Keratinocyte (primary cell): ENCODE results near the gene WDR82. TPM values are rescaled to one million over a fixed set of nuclear protein-coding genes. Genes with fewer than 3 reads are reported as not detected.

Experiments
- DNase-seq: peaks from one replicate; pipeline ENCODE4 v3.0.0-alpha.2; 2011; ENCODE audit warnings: low read depth, missing footprints, low spot score
- FAIRE-seq: peaks from 2 replicates; lab custom pipeline; 2011; peaks lifted over from hg19 to GRCh38; lab: Jason Lieb, UNC
- H2AFZ ChIP-seq: 2 replicates; pipeline ENCODE4 v1.6.0; 2012; ENCODE audit warnings: low read length, control low read depth, inconsistent platforms; ENCODE audit not compliant: control insufficient read depth
- H3K27ac ChIP-seq: 2 replicates; pipeline ENCODE4 v1.5.1; 2011; ENCODE audit warnings: low read length; ENCODE audit not compliant: control insufficient read depth, insufficient read depth
- H3K27me3 ChIP-seq: 3 replicates; pipeline ENCODE4 v1.6.0; 2011; ENCODE audit warnings: low read length; ENCODE audit not compliant: control insufficient read depth, insufficient read depth; ENCODE audit errors: extremely low read depth
- H3K36me3 ChIP-seq, 2 experiments: 2 replicates in 1 of 2; 3 replicates in 1 of 2; pipeline ENCODE4 v1.5.1; 2011; ENCODE audit warnings: low read length in 2 of 2, mild to moderate bottlenecking in 1 of 2; ENCODE audit not compliant: control insufficient read depth in 2 of 2, insufficient read depth in 2 of 2; ENCODE audit errors: extremely low read depth in 1 of 2
- H3K4me1 ChIP-seq: 3 replicates; pipeline ENCODE4 v1.5.1; 2011; ENCODE audit warnings: low read length; ENCODE audit not compliant: control insufficient read depth, insufficient read depth; ENCODE audit errors: extremely low read depth
- H3K4me2 ChIP-seq: 3 replicates; pipeline ENCODE4 v1.6.0; 2011; ENCODE audit warnings: low read depth, low read length; ENCODE audit not compliant: control insufficient read depth, insufficient read depth; ENCODE audit errors: extremely low read depth
- H3K4me3 ChIP-seq, 3 experiments: fragments of 200-600 bp in 1 of 3; sonication (generic) in 1 of 3; 2 replicates in 2 of 3; 3 replicates in 1 of 3; pipeline ENCODE4 v1.5.1; 2011 to 2016; ENCODE audit warnings: low read length in 3 of 3, mild to moderate bottlenecking in 3 of 3, control low read depth in 2 of 3, inconsistent platforms in 1 of 3, low read depth in 1 of 3, mixed read lengths in 1 of 3, mixed run types in 1 of 3, moderate library complexity in 1 of 3; ENCODE audit not compliant: control insufficient read depth in 2 of 3, insufficient read depth in 2 of 3; ENCODE audit errors: extremely low read depth in 1 of 3
- H3K79me2 ChIP-seq: 2 replicates; pipeline ENCODE4 v1.6.0; 2012; ENCODE audit warnings: low read length; ENCODE audit not compliant: control insufficient read depth, insufficient read depth
- H3K9ac ChIP-seq: 3 replicates; pipeline ENCODE4 v1.6.0; 2011; ENCODE audit warnings: low read length; ENCODE audit not compliant: control insufficient read depth, insufficient read depth; ENCODE audit errors: extremely low read depth
- H3K9me1 ChIP-seq: 3 replicates; pipeline ENCODE4 v1.6.0; 2011; ENCODE audit warnings: low read length; ENCODE audit not compliant: control insufficient read depth, insufficient read depth; ENCODE audit errors: extremely low read depth
- H3K9me3 ChIP-seq: 2 replicates; pipeline ENCODE4 v1.5.1; 2012; ENCODE audit warnings: low read depth, low read length; ENCODE audit not compliant: control insufficient read depth
- H4K20me1 ChIP-seq: 3 replicates; pipeline ENCODE4 v1.6.0; 2011; ENCODE audit warnings: low read length; ENCODE audit not compliant: control insufficient read depth, insufficient read depth; ENCODE audit errors: extremely low read depth
- EZH2 ChIP-seq: IDR thresholded peaks from one replicate; pipeline ENCODE4 v1.6.1; 2012; ENCODE audit warnings: inconsistent platforms, mild to moderate bottlenecking, low read length, moderate library complexity
- dilution Hi-C: fragments of 300-500 bp; cut with MboI; formaldehyde crosslinking; loops from one replicate; pipeline ENCODE4 v1.7.0; 2020; ENCODE audit warnings: low sequenced_read_pairs; ENCODE audit not compliant: extremely low pct_ligation_motif_present
- polyA plus RNA-seq, 5 experiments: library from polyadenylated mRNA; depleted of rRNA in 3 of 5; stranded (reverse) in 3 of 5; stranded (forward) in 1 of 5; unstranded in 1 of 5; fragments of >200 nt; gene quantifications; 1 replicate in 1 of 5; 2 replicates in 3 of 5; 3 replicates in 1 of 5; pipeline versions ENCODE4 v1.2.1 to v1.2.3, GENCODE V29; 2011 to 2012; ENCODE audit warnings: missing spikeins in 2 of 5, low read depth in 1 of 5, low replicate concordance in 1 of 5
- TF ChIP-seq, protein P1 (sequence below), 3 experiments: IDR thresholded peaks in 1 of 3; conservative IDR thresholded peaks in 1 of 3; optimal IDR thresholded peaks in 1 of 3; 2 replicates in 2 of 3; 3 replicates in 1 of 3; pipeline versions ENCODE3 to v1.5.1; 2011; ENCODE audit warnings: low read length in 3 of 3, mild to moderate bottlenecking in 3 of 3, moderate library complexity in 2 of 3, control low read depth in 1 of 3, inconsistent platforms in 1 of 3; ENCODE audit not compliant: insufficient read depth in 2 of 3; ENCODE audit errors: extremely low read depth in 1 of 3

Gene WDR82
- polyA plus RNA-seq, 1 donor (not counting 4 experiments of a cell fraction or from before 2014, with no cell fraction given) = 75.1 TPM

DNA sequence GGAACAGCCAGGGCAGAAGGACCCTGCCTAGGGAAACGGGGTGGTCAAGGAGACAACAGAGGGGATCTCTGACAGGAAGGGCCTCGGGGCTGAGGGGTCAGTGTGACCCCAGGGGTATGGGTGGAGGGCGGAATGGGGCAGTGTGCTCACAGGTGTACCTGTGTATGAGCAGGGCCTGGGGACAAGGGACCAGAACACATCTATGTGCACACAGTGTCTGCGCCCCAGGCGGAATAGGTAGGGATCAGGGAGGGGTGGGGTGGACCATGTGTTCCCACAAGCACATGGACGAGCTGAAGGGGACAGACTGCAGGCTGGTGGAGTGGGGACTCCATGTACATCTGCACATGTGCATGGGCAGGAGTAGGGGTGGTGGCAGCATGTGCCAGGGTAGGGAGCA lies 48.0 kb downstream of the WDR82 start:
- H3K79me2 ChIP-seq = peaks cover 30% of the 10 kb centered on the region
- H3K9me3 ChIP-seq = no peaks in the 10 kb centered on the region
- no peaks in the 10 kb centered on the region for H3K27me3 ChIP-seq
- FAIRE-seq (no peak), DNase-seq (no peak)
- no peaks in the 10 kb centered on the region for H3K9me1 ChIP-seq
- no peak overlapping the region for H2AFZ ChIP-seq
- H3K9ac ChIP-seq = no peak overlapping the region
- TF ChIP-seq, protein P1, sequence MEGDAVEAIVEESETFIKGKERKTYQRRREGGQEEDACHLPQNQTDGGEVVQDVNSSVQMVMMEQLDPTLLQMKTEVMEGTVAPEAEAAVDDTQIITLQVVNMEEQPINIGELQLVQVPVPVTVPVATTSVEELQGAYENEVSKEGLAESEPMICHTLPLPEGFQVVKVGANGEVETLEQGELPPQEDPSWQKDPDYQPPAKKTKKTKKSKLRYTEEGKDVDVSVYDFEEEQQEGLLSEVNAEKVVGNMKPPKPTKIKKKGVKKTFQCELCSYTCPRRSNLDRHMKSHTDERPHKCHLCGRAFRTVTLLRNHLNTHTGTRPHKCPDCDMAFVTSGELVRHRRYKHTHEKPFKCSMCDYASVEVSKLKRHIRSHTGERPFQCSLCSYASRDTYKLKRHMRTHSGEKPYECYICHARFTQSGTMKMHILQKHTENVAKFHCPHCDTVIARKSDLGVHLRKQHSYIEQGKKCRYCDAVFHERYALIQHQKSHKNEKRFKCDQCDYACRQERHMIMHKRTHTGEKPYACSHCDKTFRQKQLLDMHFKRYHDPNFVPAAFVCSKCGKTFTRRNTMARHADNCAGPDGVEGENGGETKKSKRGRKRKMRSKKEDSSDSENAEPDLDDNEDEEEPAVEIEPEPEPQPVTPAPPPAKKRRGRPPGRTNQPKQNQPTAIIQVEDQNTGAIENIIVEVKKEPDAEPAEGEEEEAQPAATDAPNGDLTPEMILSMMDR (optimal IDR thresholded peaks at IDR 0.05 in 1 of 3, IDR thresholded peaks at IDR 0.05 in 1 of 3, conservative IDR thresholded peaks at IDR 0.05 in 1 of 3; ENCODE audit: extremely low read depth in 1 of 3, insufficient read depth in 2 of 3, low read length in 3 of 3) = no peak
- TF ChIP-seq EZH2 = no peak
- no peak overlapping the region for H3K27ac ChIP-seq
- no peak overlapping the region for H3K4me2 ChIP-seq
- peaks cover 35 to 46% of the 10 kb centered on the region in 2 experiments for H3K36me3 ChIP-seq
- H3K4me3 ChIP-seq = no peak overlapping the region
- H4K20me1 ChIP-seq = peaks cover 5% of the 10 kb centered on the region
- H3K4me1 ChIP-seq = no peaks in the 10 kb centered on the region
- dilution Hi-C loops = no loop called here

DNA sequence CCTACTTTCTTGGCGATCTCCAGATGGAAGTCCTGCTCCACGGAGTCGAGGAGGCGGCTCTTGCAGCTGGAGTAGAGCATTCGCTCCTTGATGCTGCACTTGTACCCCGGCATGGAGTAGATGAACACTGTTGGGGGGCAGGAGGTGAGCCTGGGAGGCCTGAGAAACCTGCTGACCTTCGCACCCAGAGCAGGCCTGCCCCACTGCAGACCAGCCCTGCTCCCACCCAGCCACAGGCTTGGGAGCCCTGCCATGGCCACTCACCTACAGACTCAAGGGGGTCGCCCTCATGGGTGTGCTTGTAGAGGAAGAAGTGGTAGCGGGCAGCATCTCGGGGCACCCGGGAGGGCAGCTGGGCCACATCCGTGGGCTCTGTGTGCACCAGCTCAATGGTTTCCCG lies 48.8 kb downstream of the WDR82 start:
- TF ChIP-seq, protein P1 (optimal IDR thresholded peaks at IDR 0.05 in 1 of 3, IDR thresholded peaks at IDR 0.05 in 1 of 3, conservative IDR thresholded peaks at IDR 0.05 in 1 of 3; ENCODE audit: extremely low read depth in 1 of 3, insufficient read depth in 2 of 3, low read length in 3 of 3) = no peak
- TF ChIP-seq EZH2 = no peak
- FAIRE-seq (no peak), DNase-seq (no peak)
- dilution Hi-C loops = no loop called here
- peaks cover 22% of the 10 kb centered on the region for H3K79me2 ChIP-seq
- peaks cover 3% of the 10 kb centered on the region for H4K20me1 ChIP-seq
- H3K9me3 ChIP-seq = no peaks in the 10 kb centered on the region
- peaks cover 33 to 42% of the 10 kb centered on the region in 2 experiments for H3K36me3 ChIP-seq
- no peak overlapping the region for H3K9ac ChIP-seq
- H3K4me1 ChIP-seq = no peaks in the 10 kb centered on the region
- no peak overlapping the region for H3K4me3 ChIP-seq
- H3K27ac ChIP-seq = no peak overlapping the region
- no peaks in the 10 kb centered on the region for H3K9me1 ChIP-seq
- H3K4me2 ChIP-seq = no peak overlapping the region
- H2AFZ ChIP-seq = no peak overlapping the region
- H3K27me3 ChIP-seq = no peaks in the 10 kb centered on the region
